NCI-H345 (cell line): ENCODE results near the gene AANAT.

Experiments used
- DNase-seq: peaks from one replicate; lab custom pipeline; 2025; lab: John Stamatoyannopoulos, UW

AANAT gene

GRCh38 chr17:76468634-76469010 is 1.2 kb downstream of the AANAT start:
- no peak for DNase-seq

GRCh38 chr17:76469076-76469990 is 1.9 kb downstream of the AANAT start:
- DNase-seq: no peak

- no peak for DNase-seq
Observed at GRCh38 chr17:76469991-76470739, 2.8 kb downstream of the AANAT start.

- no peak for DNase-seq
Observed at GRCh38 chr17:76471498-76472257, 4.3 kb downstream of the AANAT start.

GRCh38 chr17:76472258-76472645 is 4.8 kb downstream of the AANAT start:
- no peak for DNase-seq

GRCh38 chr17:76472726-76473125 is 5.3 kb downstream of the AANAT start:
- DNase-seq: no peak

- DNase-seq: no peak
Observed at GRCh38 chr17:76473541-76473985, 6.2 kb downstream of the AANAT start.

- no peak for DNase-seq
Observed at GRCh38 chr17:76474238-76474637, 6.8 kb downstream of the AANAT start.

- DNase-seq: no peak
Observed at GRCh38 chr17:76474894-76475293, 7.5 kb downstream of the AANAT start.

- no peak for DNase-seq
Observed at GRCh38 chr17:76475302-76475701, 7.9 kb downstream of the AANAT start.

- DNase-seq: no peak
Observed at GRCh38 chr17:76476736-76477135, 9.3 kb downstream of the AANAT start.

- no peak for DNase-seq
Observed at GRCh38 chr17:76477576-76477975, 10.2 kb downstream of the AANAT start.

- DNase-seq: no peak
Observed at GRCh38 chr17:76478097-76478496, 10.7 kb downstream of the AANAT start.

- DNase-seq: no peak
Observed at GRCh38 chr17:76478730-76479514, 11.5 kb downstream of the AANAT start.

- no peak for DNase-seq
Observed at GRCh38 chr17:76479515-76480060, 12.2 kb downstream of the AANAT start.

GRCh38 chr17:76480632-76481031 is 13.2 kb downstream of the AANAT start:
- no peak for DNase-seq

GRCh38 chr17:76481071-76481655 is 13.8 kb downstream of the AANAT start:
- DNase-seq: no peak

- no peak for DNase-seq
Observed at GRCh38 chr17:76484228-76484725, 16.9 kb downstream of the AANAT start.

- peak; percentile 24 for DNase-seq
Observed at GRCh38 chr17:76485569-76485968, 18.2 kb downstream of the AANAT start.

- DNase-seq: no peak
Observed at GRCh38 chr17:76487451-76488192, 20.2 kb downstream of the AANAT start.
